PFSK-1 (cell line): ENCODE measurements around the gene TMEM59.

Experiments used
- FOXP2 ChIP-seq: optimal IDR thresholded peaks from 2 replicates; pipeline ENCODE3; 2011; ENCODE audit warnings: borderline replicate concordance, control low read depth, inconsistent platforms; ENCODE audit not compliant: insufficient read depth; ENCODE audit errors: extremely low read length, extremely low read depth
- POLR2AphosphoS5 ChIP-seq: IDR thresholded peaks from 2 replicates; pipeline ENCODE4 v1.6.1; 2012; ENCODE audit warnings: low read depth, mild to moderate bottlenecking, control low read depth, low read length, moderate library complexity
- SIN3A ChIP-seq: IDR thresholded peaks from 2 replicates; pipeline ENCODE4 v1.6.1; 2012; ENCODE audit warnings: mild to moderate bottlenecking, low read length, moderate library complexity, borderline replicate concordance; ENCODE audit not compliant: insufficient read depth
- TAF1 ChIP-seq: IDR thresholded peaks from 2 replicates; pipeline ENCODE4 v1.6.1; 2012; ENCODE audit warnings: low read length, control low read depth, borderline replicate concordance; ENCODE audit not compliant: insufficient read depth
- TF ChIP-seq, protein P1 (sequence below), 2 experiments: IDR thresholded peaks; 2 replicates each; pipeline versions ENCODE4 v1.6.1 to v1.8.0; 2011 to 2012; ENCODE audit warnings: low read depth in 2 of 2, low read length in 2 of 2, control low read depth in 1 of 2, inconsistent platforms in 1 of 2, mild to moderate bottlenecking in 1 of 2, moderate library complexity in 1 of 2; ENCODE audit not compliant: insufficient read depth in 1 of 2

TMEM59 gene

DNA sequence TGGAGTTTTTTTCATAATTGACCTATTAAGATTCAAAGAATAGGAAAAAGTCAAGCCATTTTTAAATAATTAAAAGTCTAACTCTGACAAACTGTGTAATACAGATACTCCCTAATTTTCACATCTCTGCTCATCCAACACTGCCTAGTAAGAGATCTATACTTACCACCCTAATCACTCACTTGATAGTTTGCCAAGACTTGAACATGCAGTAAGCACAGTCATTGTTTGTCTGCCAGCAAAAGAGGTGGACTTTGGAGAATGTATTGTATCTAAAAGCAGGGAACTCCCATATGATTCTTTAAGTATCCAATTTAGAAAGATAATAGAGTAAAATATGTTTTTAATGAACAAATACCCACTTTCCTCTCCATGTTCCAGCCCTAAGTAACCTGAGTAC, 15.5 kb downstream of the TMEM59 start:
- no peak for TF ChIP-seq TAF1
- TF ChIP-seq, protein P1, sequence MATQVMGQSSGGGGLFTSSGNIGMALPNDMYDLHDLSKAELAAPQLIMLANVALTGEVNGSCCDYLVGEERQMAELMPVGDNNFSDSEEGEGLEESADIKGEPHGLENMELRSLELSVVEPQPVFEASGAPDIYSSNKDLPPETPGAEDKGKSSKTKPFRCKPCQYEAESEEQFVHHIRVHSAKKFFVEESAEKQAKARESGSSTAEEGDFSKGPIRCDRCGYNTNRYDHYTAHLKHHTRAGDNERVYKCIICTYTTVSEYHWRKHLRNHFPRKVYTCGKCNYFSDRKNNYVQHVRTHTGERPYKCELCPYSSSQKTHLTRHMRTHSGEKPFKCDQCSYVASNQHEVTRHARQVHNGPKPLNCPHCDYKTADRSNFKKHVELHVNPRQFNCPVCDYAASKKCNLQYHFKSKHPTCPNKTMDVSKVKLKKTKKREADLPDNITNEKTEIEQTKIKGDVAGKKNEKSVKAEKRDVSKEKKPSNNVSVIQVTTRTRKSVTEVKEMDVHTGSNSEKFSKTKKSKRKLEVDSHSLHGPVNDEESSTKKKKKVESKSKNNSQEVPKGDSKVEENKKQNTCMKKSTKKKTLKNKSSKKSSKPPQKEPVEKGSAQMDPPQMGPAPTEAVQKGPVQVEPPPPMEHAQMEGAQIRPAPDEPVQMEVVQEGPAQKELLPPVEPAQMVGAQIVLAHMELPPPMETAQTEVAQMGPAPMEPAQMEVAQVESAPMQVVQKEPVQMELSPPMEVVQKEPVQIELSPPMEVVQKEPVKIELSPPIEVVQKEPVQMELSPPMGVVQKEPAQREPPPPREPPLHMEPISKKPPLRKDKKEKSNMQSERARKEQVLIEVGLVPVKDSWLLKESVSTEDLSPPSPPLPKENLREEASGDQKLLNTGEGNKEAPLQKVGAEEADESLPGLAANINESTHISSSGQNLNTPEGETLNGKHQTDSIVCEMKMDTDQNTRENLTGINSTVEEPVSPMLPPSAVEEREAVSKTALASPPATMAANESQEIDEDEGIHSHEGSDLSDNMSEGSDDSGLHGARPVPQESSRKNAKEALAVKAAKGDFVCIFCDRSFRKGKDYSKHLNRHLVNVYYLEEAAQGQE (IDR thresholded peaks at IDR 0.05; ENCODE audit: insufficient read depth in 1 of 2, low read depth in 2 of 2, low read length in 2 of 2), result no peak
- TF ChIP-seq SIN3A, result no peak
- TF ChIP-seq POLR2AphosphoS5, result no peak
- no peak for TF ChIP-seq FOXP2

DNA sequence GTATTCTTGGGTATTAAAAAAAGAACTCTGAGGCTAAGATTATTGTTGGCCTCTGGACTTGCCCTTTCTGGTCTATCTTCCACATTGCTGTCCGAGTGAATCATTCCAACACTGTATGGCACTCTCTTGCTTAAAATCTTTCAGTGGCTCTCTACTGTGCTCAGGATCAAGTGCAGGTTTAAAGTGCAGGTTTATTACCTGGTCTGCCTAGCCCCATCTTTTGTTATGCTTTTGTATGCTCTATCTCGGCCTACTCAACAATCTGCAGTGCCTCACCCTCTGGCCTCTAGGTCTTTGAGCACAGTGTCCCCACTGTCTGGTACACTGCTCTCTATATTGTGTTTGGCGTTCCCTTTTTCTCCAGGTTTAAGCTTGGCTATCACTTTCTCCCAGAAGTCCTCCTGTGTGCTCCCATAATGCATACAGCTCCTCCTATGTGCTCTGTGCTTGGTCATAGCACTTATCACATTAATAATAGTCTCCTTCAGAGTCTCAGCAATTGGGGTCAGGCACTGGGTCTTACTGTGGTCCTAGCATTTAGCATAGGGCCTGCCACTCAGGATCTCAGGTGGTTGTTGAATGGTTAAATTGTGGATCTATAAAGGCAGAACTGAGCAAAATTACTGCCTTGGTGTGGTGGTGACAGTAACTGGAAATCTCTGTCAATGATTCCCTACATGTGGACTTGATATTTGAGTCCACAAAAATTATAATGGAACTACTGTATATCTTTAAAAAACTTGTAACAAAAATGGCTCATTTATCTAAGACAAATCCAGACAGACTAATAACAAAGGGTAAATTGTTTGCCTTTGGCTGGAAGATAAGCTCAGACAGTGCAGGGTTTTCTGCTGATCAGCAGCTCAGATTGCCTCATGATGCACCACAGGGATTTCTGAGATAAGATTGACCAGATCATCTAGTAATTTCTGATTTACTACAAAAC, 24.4 kb downstream of the TMEM59 start:
- TF ChIP-seq TAF1 (no peak), FOXP2 (no peak), SIN3A (no peak), POLR2AphosphoS5 (no peak)
- TF ChIP-seq, protein P1 (IDR thresholded peaks at IDR 0.05; ENCODE audit: insufficient read depth in 1 of 2, low read depth in 2 of 2, low read length in 2 of 2), result no peak

DNA sequence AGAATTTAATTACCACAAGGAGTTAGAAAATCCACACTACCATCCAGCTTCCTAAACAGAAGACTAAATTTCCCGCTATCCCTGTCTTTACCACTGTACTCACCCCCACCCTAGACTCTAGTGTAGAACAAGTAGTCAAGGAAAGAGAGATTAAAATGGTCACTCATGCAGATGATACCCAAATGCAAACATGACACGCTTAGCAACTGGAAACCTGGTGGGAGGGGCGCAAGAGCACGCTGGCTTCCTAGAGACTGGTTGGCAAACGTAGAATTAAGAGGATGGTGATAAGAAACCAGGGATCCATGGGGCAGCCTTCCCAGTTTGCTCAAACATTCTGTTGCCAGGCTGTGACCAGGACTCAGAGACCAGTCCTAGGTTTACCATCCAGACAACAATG, 25.2 kb downstream of the TMEM59 start:
- TF ChIP-seq, protein P1 (IDR thresholded peaks at IDR 0.05; ENCODE audit: insufficient read depth in 1 of 2, low read depth in 2 of 2, low read length in 2 of 2), result no peak
- no peak for TF ChIP-seq SIN3A
- no peak for TF ChIP-seq POLR2AphosphoS5
- TF ChIP-seq TAF1, result no peak
- TF ChIP-seq FOXP2, result no peak

DNA sequence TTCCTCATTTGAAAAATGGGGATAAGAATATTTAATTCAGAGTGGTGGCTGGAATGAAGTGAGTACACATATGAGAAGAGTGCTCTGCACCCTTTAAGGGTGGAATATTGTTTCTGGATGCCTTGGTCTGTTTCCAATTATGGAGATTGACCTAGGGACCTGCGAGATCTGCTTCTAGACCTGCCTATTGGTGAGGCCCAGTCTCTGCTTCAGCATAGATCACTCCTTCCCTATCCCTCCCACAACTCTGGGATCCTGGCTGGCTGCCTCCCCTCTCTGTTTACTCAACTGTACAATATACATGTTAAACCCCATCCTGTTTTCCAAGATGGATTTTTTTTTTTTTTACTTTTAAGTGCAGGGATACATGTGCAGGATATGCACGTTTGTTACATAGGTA, 28.6 kb downstream of the TMEM59 start:
- TF ChIP-seq FOXP2 (no peak), TAF1 (no peak), POLR2AphosphoS5 (no peak), SIN3A (no peak)
- TF ChIP-seq, protein P1 (IDR thresholded peaks at IDR 0.05; ENCODE audit: insufficient read depth in 1 of 2, low read depth in 2 of 2, low read length in 2 of 2), result no peak
